GM10248 (cell line): ENCODE results near the gene ARL15.

Source experiments
- CTCF ChIA-PET: fragments of 300-600 bp; sonication (Branson Sonifier 250); formaldehyde crosslinking; extraction: SDS; loops from one replicate; lab custom pipeline; 2021; ENCODE audit warnings: antibody characterized with exemption; lab: Yijun Ruan, JAX
- POLR2A ChIA-PET: fragments of 350-650 bp; sonication (Branson Sonifier 250); formaldehyde crosslinking; extraction: SDS; loops from one replicate; lab custom pipeline; 2020; ENCODE audit warnings: antibody characterized with exemption; lab: Yijun Ruan, JAX
- DNase-seq: peaks from one replicate; pipeline ENCODE4 v3.0.0; 2012; ENCODE audit errors: extremely low spot score
- CTCF ChIP-seq: IDR thresholded peaks from 2 replicates; pipeline ENCODE4 v1.5.1; 2012; ENCODE audit warnings: mild to moderate bottlenecking, low read depth; ENCODE audit errors: extremely low read depth, missing control alignments, control extremely low read depth

ARL15 gene

GRCh38 chr5:53882676-53883031 lies 427.7 kb downstream of the ARL15 start:
- ChIA-PET POLR2A (no interaction called here), CTCF (no interaction called here)
- TF ChIP-seq CTCF, result no peak
- DNase-seq, result no peak

GRCh38 chr5:53882006-53882675 lies 428.2 kb downstream of the ARL15 start:
- CTCF ChIA-PET, result no interaction called here
- POLR2A ChIA-PET, result no interaction called here
- no peak for DNase-seq
- TF ChIP-seq CTCF, result no peak

GRCh38 chr5:53879708-53880323 lies 430.6 kb downstream of the ARL15 start:
- DNase-seq, result no peak
- TF ChIP-seq CTCF, result no peak
- POLR2A ChIA-PET, result no interaction called here
- CTCF ChIA-PET, result interaction anchor here (0.7 to 1.2 kb wide), 2 partner anchors 9 to 11 kb away, joined by 3 to 4 read pairs; no protein-coding TSS in a partner anchor

DNA sequence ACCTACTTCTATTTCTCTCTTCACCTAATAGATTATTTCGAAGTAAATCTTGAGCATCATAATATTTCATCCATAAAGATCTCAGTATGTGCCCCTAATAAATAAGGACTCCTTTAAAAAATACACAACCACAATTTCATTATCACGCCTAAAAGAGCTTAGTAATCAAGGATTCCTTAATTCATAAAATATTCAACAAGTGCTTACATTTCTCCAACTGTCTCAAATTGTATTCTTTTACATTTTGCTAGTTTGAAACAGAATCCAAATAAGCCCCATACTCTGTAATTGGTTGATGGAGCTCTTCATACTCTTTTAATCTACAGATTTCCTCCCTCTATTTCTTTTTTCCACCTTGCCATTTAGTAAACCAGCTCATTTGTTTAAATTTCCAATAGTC lies 432.4 kb downstream of the ARL15 start:
- ChIA-PET POLR2A (no interaction called here), CTCF (no interaction called here)
- no peak for TF ChIP-seq CTCF
- no peak for DNase-seq

- TF ChIP-seq CTCF, result no peak
- ChIA-PET POLR2A (no interaction called here), CTCF (interaction anchor here (1.9 kb wide), 1 partner anchor 12 kb away, joined by 9 read pairs; no protein-coding TSS in a partner anchor)
- DNase-seq, result no peak
These were observed 433.1 kb downstream of the ARL15 start for GRCh38 chr5:53877243-53877642.

DNA sequence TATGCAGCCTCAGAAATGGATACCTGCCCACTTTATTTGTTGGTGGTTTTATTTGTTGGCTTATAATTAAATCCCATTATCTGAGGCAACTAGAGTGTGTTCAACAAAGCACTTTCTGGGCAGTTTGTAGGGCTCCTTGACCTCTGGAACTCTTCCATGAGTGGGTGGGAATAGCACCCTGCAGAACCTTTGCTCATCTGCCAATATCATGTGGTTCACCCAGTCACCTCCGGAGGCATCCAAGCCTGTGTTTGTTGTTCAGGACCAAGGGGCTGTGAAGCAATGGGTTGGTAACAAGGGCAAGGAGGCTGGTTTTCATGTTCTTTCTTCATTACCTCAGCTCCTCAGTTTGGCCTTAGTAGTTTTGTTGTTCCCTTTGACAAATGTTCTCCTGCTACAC lies 436.0 kb downstream of the ARL15 start:
- POLR2A ChIA-PET, result no interaction called here
- no peak for DNase-seq
- CTCF ChIA-PET, result interaction anchor here (0.8 to 1.1 kb wide), 2 partner anchors 15 to 18 kb away, joined by 3 to 5 read pairs; no protein-coding TSS in a partner anchor
- no peak for TF ChIP-seq CTCF
